Right lobe of liver (tissue), 6 donors: Measurements from ENCODE around the gene WFDC1. TPM values are rescaled to one million over a fixed set of nuclear protein-coding genes. Genes with fewer than 3 reads are reported as not detected.

Source experiments
- ATAC-seq, 4 donors: fragments of 200-7000 bp; cut with Tn5 transposase; one replicate each; pipeline ENCODE4 v1.9.1; 2020; ENCODE audit warnings: mild to moderate bottlenecking in 4 of 4, moderate library complexity in 4 of 4
- DNase-seq, 3 donors: peaks; one replicate each; pipeline ENCODE4 v3.0.0-alpha.2; 2020
- H3K27ac ChIP-seq, 3 donors: fragments of 200-600 bp; one replicate each; pipeline ENCODE4 v1.8.0; 2022
- H3K27me3 ChIP-seq, 2 donors: fragments of 200-600 bp; one replicate each; pipeline ENCODE4 v1.8.0; 2022
- H3K36me3 ChIP-seq, 4 donors: fragments of 200-600 bp; sonication (generic) in 1 of 4; one replicate each; pipeline versions ENCODE4 v1.5.1 to v1.8.0; 2017 to 2022; ENCODE audit warnings: control low read depth in 1 of 4
- H3K4me1 ChIP-seq, 4 donors: fragments of 200-600 bp; sonication (generic) in 1 of 4; one replicate each; pipeline versions ENCODE4 v1.5.1 to v1.8.0; 2017 to 2022; ENCODE audit warnings: control low read depth in 1 of 4
- H3K4me3 ChIP-seq, 3 donors: fragments of 200-600 bp; one replicate each; pipeline ENCODE4 v1.8.0; 2022
- H3K9me3 ChIP-seq, 4 donors: fragments of 200-600 bp; sonication (generic) in 1 of 4; one replicate each; pipeline versions ENCODE4 v1.5.1 to v1.8.0; 2017 to 2022; ENCODE audit warnings: control low read depth in 1 of 4
- POLR2A ChIP-seq: fragments of 450-650 bp; IDR thresholded peaks from one replicate; pipeline ENCODE4 v1.6.1; 2017; ENCODE audit warnings: antibody characterized with exemption, mild to moderate bottlenecking
- WGBS: methylation state at CpG from one replicate; pipeline ENCODE4 v1.1.6; 2018; ENCODE audit warnings: low coverage, low lambda C conversion rate; ENCODE audit not compliant: insufficient coverage; ENCODE audit errors: missing lambda C conversion rate; 5-methylcytosine and 5-hydroxymethylcytosine counted together
- intact Hi-C, 2 donors: fragments of 100-400 bp; cut with DNase I; formaldehyde crosslinking; loops; one replicate each; pipeline versions ENCODE4 v1.11.2 to v1.14.1; 2022
- total RNA-seq, 6 experiments: library from RNA; depleted of rRNA in 2 of 6; stranded (reverse); fragments of >200 nt in 2 of 6; fragmentation: NEBNext Ultra II Directional in 3 of 6; extraction: Animal tissue kit (Norgen Biotek cat#: 25700) in 3 of 6; gene quantifications; one replicate each; pipeline versions ENCODE4 v1.1.0 to v1.2.4, GENCODE V29; 2016 to 2023
- TF ChIP-seq, protein P1 (sequence below), 4 donors: fragments of 200-600 bp in 3 of 4; fragments of 450-650 bp in 1 of 4; IDR thresholded peaks; one replicate each; pipeline versions ENCODE4 v1.5.1 to v1.8.0; 2016 to 2022; ENCODE audit warnings: antibody characterized with exemption in 4 of 4, mild to moderate bottlenecking in 2 of 4
- donor health status: DM: no; HTN: yes; CAD: no.
- donor health status: DM: no; HTN: no; CAD: no.
- donor health status: DM: no; HTN: no; CAD: no.
- donor health status: DM: no; HTN: yes; CAD: no.
- donor health status: DM: no; HTN: yes; CAD: no.

Gene WFDC1
- total RNA-seq, 6 experiments from 2014 or later, result 0.64 to 5.0 (median 2.3) TPM

- 86% methylated on average over 7 of the region's 8 CpGs for WGBS
- H3K27me3 ChIP-seq, result no peaks in the 10 kb centered on the region
- no peaks in the 10 kb centered on the region for H3K9me3 ChIP-seq
- TF ChIP-seq, protein P1, sequence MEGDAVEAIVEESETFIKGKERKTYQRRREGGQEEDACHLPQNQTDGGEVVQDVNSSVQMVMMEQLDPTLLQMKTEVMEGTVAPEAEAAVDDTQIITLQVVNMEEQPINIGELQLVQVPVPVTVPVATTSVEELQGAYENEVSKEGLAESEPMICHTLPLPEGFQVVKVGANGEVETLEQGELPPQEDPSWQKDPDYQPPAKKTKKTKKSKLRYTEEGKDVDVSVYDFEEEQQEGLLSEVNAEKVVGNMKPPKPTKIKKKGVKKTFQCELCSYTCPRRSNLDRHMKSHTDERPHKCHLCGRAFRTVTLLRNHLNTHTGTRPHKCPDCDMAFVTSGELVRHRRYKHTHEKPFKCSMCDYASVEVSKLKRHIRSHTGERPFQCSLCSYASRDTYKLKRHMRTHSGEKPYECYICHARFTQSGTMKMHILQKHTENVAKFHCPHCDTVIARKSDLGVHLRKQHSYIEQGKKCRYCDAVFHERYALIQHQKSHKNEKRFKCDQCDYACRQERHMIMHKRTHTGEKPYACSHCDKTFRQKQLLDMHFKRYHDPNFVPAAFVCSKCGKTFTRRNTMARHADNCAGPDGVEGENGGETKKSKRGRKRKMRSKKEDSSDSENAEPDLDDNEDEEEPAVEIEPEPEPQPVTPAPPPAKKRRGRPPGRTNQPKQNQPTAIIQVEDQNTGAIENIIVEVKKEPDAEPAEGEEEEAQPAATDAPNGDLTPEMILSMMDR (IDR thresholded peaks at IDR 0.05), result no peak
- no peak for TF ChIP-seq POLR2A
- H3K36me3 ChIP-seq, result no peaks in the 10 kb centered on the region
- intact Hi-C loops, result no loop called here
- no peak overlapping the region for H3K4me3 ChIP-seq
- H3K27ac ChIP-seq, result no peak overlapping the region
- ATAC-seq (no peak), DNase-seq (peak in 1 of 3 donors; percentile 5)
- no peaks in the 10 kb centered on the region for H3K4me1 ChIP-seq
These were observed 34.3 kb downstream of the WFDC1 start for GRCh38 chr16:84329016-84329415.

GRCh38 chr16:84329843-84330684 lies 35.4 kb downstream of the WFDC1 start:
- ATAC-seq, result peak in 1 of 4 donors; percentile 7
- Histone ChIP-seq H3K27me3 (no peaks in the 10 kb centered on the region), H3K36me3 (no peaks in the 10 kb centered on the region), H3K4me1 (no peaks in the 10 kb centered on the region), H3K4me3 (no peak overlapping the region), H3K27ac (no peak overlapping the region), H3K9me3 (no peaks in the 10 kb centered on the region)
- peak in 1 of 3 donors; percentile 35 for DNase-seq
- TF ChIP-seq, protein P1 (IDR thresholded peaks at IDR 0.05), result no peak
- TF ChIP-seq POLR2A, result no peak
- intact Hi-C loops, result no loop called here
- WGBS, result 75% methylated on average over 6 of the region's 18 CpGs

DNA sequence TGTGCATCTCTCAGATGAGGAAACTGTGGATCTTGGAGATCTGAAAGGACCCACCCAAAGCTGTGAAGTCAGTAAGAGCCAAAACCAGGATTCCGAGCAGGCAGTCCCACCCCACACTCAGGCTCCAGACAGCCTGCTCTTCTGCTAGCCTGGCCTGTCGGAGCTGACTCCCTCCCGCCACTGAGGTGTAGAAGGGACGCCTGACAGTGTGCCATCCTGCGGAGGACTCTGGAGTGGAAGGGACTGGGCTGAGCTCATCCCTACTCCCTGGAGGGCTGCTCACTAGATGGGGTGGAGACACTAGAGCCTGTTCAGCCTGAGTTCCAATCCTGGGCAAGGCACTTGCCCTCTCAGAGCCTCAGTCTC lies 36.0 kb downstream of the WFDC1 start:
- TF ChIP-seq, protein P1 (IDR thresholded peaks at IDR 0.05), result no peak
- TF ChIP-seq POLR2A, result no peak
- Histone ChIP-seq H3K4me1 (no peaks in the 10 kb centered on the region), H3K27me3 (no peaks in the 10 kb centered on the region), H3K9me3 (no peaks in the 10 kb centered on the region), H3K27ac (no peak overlapping the region), H3K36me3 (no peaks in the 10 kb centered on the region), H3K4me3 (no peak overlapping the region)
- no peak for ATAC-seq
- intact Hi-C loops, result no loop called here
- WGBS, result no CpG with 5 or more reads among the region's 5 CpGs
- peak in 1 of 3 donors; percentile 13 for DNase-seq

- H3K27ac ChIP-seq, result no peak overlapping the region
- no peak overlapping the region for H3K4me3 ChIP-seq
- H3K36me3 ChIP-seq, result no peaks in the 10 kb centered on the region
- WGBS, result 73% methylated on average over 13 of the region's 17 CpGs
- ATAC-seq (no peak), DNase-seq (peak in 1 of 3 donors; percentile 21)
- no peaks in the 10 kb centered on the region for H3K27me3 ChIP-seq
- no peaks in the 10 kb centered on the region for H3K9me3 ChIP-seq
- intact Hi-C loops, result no loop called here
- TF ChIP-seq, protein P1 (IDR thresholded peaks at IDR 0.05), result no peak
- TF ChIP-seq POLR2A, result no peak
- H3K4me1 ChIP-seq, result no peaks in the 10 kb centered on the region
These were observed 37.5 kb downstream of the WFDC1 start for GRCh38 chr16:84331998-84332780.
